B cell (primary cell): Measurements from ENCODE around the gene CYP27C1. TPM values are rescaled to one million over a fixed set of nuclear protein-coding genes. Genes with fewer than 3 reads are reported as not detected.
A peak's percentile ranks its signal among the peaks of the same experiment; 100 is the strongest.

Experiments
- ATAC-seq: fragments of 200-7000 bp; cut with Tn5 transposase; one replicate; pipeline ENCODE4 v1.10.0; 2021; ENCODE audit warnings: low read depth, mild to moderate bottlenecking, moderate number of reproducible peaks, moderate library complexity
- CTCF ChIA-PET: fragments of 350-600 bp; sonication (Branson Sonifier 250); formaldehyde crosslinking; loops from one replicate; lab custom pipeline; 2021; ENCODE audit warnings: antibody characterized with exemption, inconsistent platforms; lab: Charles Lee
- POLR2A ChIA-PET: fragments of 350-600 bp; sonication (Branson Sonifier 250); formaldehyde crosslinking; loops from one replicate; lab custom pipeline; 2021; ENCODE audit warnings: antibody characterized with exemption; lab: Charles Lee
- DNase-seq: peaks from one replicate; pipeline ENCODE4 v3.0.0; 2013
- H2AFZ ChIP-seq: 2 replicates; pipeline ENCODE4 v1.6.1; 2012; ENCODE audit warnings: mild to moderate bottlenecking, low read depth, low read length; ENCODE audit not compliant: insufficient read depth, poor library complexity, severe bottlenecking
- H3K27ac ChIP-seq, 2 donors: 1 replicate in 1 of 2; 2 replicates in 1 of 2; pipeline ENCODE4 v1.5.1; 2012 to 2013; ENCODE audit warnings: low read length in 2 of 2, mild to moderate bottlenecking in 2 of 2, moderate library complexity in 1 of 2
- H3K27me3 ChIP-seq, 4 experiments: fragments of 200-600 bp in 1 of 4; sonication (generic) in 1 of 4; replicated peaks in 1 of 4; 1 replicate in 2 of 4; 2 replicates in 2 of 4; pipeline versions ENCODE4 v1.6.1 to v1.7.0; 2013 to 2016; ENCODE audit warnings: low read length in 3 of 4, mild to moderate bottlenecking in 2 of 4, mixed read lengths in 1 of 4, moderate library complexity in 1 of 4; ENCODE audit not compliant: insufficient read depth in 4 of 4, control insufficient read depth in 3 of 4; ENCODE audit errors: control extremely low read depth in 1 of 4
- H3K36me3 ChIP-seq, 2 experiments: replicated peaks in 1 of 2; 1 replicate in 1 of 2; 2 replicates in 1 of 2; pipeline versions ENCODE4 v1.6.1 to v1.7.1; 2013; ENCODE audit warnings: low read length in 1 of 2; ENCODE audit not compliant: insufficient read depth in 2 of 2, control insufficient read depth in 1 of 2; ENCODE audit errors: control extremely low read depth in 1 of 2, extremely low read depth in 1 of 2
- H3K4me1 ChIP-seq, 2 donors: fragments of 200-600 bp in 1 of 2; sonication (generic) in 1 of 2; 1 replicate in 1 of 2; 2 replicates in 1 of 2; pipeline versions ENCODE4 v1.5.1 to v1.6.1; 2013 to 2017; ENCODE audit warnings: low read length in 2 of 2; ENCODE audit not compliant: control insufficient read depth in 2 of 2, insufficient read depth in 2 of 2
- H3K4me2 ChIP-seq: replicated peaks from 2 replicates; pipeline ENCODE3; 2012; ENCODE audit warnings: mild to moderate bottlenecking, low read depth, low read length; ENCODE audit not compliant: poor library complexity, severe bottlenecking
- H3K4me3 ChIP-seq, 5 experiments: fragments of 200-600 bp in 1 of 5; sonication (generic) in 1 of 5; 1 replicate in 3 of 5; 2 replicates in 2 of 5; pipeline versions ENCODE4 v1.5.1 to v1.7.0; 2011 to 2016; ENCODE audit warnings: low read length in 4 of 5, mild to moderate bottlenecking in 4 of 5, low read depth in 2 of 5, control low read depth in 1 of 5, moderate library complexity in 1 of 5; ENCODE audit not compliant: insufficient read depth in 1 of 5; ENCODE audit errors: control extremely low read depth in 1 of 5, extremely low read depth in 1 of 5
- H3K79me2 ChIP-seq: fragments of 200-600 bp; sonication (generic); one replicate; pipeline ENCODE4 v1.6.0; 2016; ENCODE audit warnings: low read length; ENCODE audit not compliant: control insufficient read depth, insufficient read depth
- H3K9ac ChIP-seq: fragments of 200-600 bp; sonication (generic); 2 replicates; pipeline ENCODE4 v1.6.1; 2017; ENCODE audit warnings: mild to moderate bottlenecking, low read length, moderate library complexity
- H3K9me3 ChIP-seq, 3 donors: one replicate each; pipeline versions ENCODE4 v1.6.1 to v1.7.1; 2013; ENCODE audit warnings: low read length in 2 of 3; ENCODE audit not compliant: control insufficient read depth in 2 of 3, insufficient read depth in 1 of 3; ENCODE audit errors: control extremely low read depth in 1 of 3
- H4K20me1 ChIP-seq: 2 replicates; pipeline ENCODE4 v1.6.0; 2012; ENCODE audit warnings: mild to moderate bottlenecking, low read length; ENCODE audit not compliant: insufficient read depth, control insufficient read depth, poor library complexity, severe bottlenecking
- H3K27ac Mint-ChIP-seq: one replicate; pipeline ENCODE4 v1.8.0; 2021; ENCODE audit warnings: mixed read lengths
- H3K27me3 Mint-ChIP-seq: one replicate; pipeline ENCODE4 v1.8.0; 2021; ENCODE audit warnings: mixed read lengths
- H3K4me1 Mint-ChIP-seq: one replicate; pipeline ENCODE4 v1.8.0; 2021; ENCODE audit warnings: mixed read lengths
- H3K4me3 Mint-ChIP-seq: one replicate; pipeline ENCODE4 v1.8.0; 2021; ENCODE audit warnings: mixed read lengths
- H3K9me3 Mint-ChIP-seq: one replicate; pipeline ENCODE4 v1.8.0; 2022; ENCODE audit warnings: mixed read lengths; ENCODE audit not compliant: insufficient read depth
- CTCF ChIP-seq: fragments of 200-600 bp; IDR thresholded peaks from one replicate; pipeline ENCODE4 v1.8.0; 2022; ENCODE audit warnings: antibody characterized with exemption, mild to moderate bottlenecking
- EZH2 ChIP-seq: IDR thresholded peaks from 2 replicates; pipeline ENCODE4 v1.6.1; 2012; ENCODE audit warnings: borderline replicate concordance, low read depth, mild to moderate bottlenecking, moderate library complexity, low read length; ENCODE audit not compliant: insufficient read depth, poor library complexity, severe bottlenecking
- WGBS: methylation state at CpG from one replicate; pipeline ENCODE4 v1.1.5; 2013; ENCODE audit warnings: missing lambda C conversion rate; ENCODE audit not compliant: insufficient coverage; 5-methylcytosine and 5-hydroxymethylcytosine counted together
- intact Hi-C: fragments of 100-400 bp; cut with micrococcal nuclease; formaldehyde crosslinking; loops from one replicate; pipeline ENCODE4 v1.10.0; 2022
- polyA plus RNA-seq: library from polyadenylated mRNA; depleted of rRNA; stranded (reverse); fragments of >200 nt; gene quantifications from 2 replicates; pipeline ENCODE4 v1.2.3, GENCODE V29; 2012
- total RNA-seq, 2 donors: library from RNA; stranded (reverse); fragments of 120-200 nt in 1 of 2; gene quantifications; 1 replicate in 1 of 2; 2 replicates in 1 of 2; pipeline versions ENCODE4 v1.2.3 to v1.2.4, GENCODE V29; 2013 to 2022

Gene CYP27C1
- total and polyA plus RNA-seq, 2 donors (not counting 1 experiment from before 2014, with no cell fraction given): not detected

GRCh38 chr2:127219171-127220070, 678 bp downstream of the CYP27C1 start:
- peak; percentile 19 for TF ChIP-seq EZH2
- TF ChIP-seq CTCF: no peak
- Histone ChIP-seq H3K4me3 (peak overlapping the region in 3 of 5 experiments; percentile 26 to 52 (median 27)), H3K9me3 (peaks cover 0 to 23% (median 3%) of the 10 kb centered on the region in 3 donors), H3K4me2 (peak overlapping the region; percentile 86), H3K27ac (no peak overlapping the region), H2AFZ (peak overlapping the region; percentile 49), H3K79me2 (no peaks in the 10 kb centered on the region), H4K20me1 (no peaks in the 10 kb centered on the region), H3K4me1 (peaks cover 24 to 27% of the 10 kb centered on the region in 2 donors), H3K9ac (peak overlapping the region; percentile 32), H3K27me3 (peaks cover 0 to 44% (median 28%) of the 10 kb centered on the region in 4 experiments), H3K36me3 (no peaks in the 10 kb centered on the region)
- intact Hi-C loops: no loop called here
- H3K27ac Mint-ChIP-seq: no peak overlapping the region
- peaks cover 17% of the 10 kb centered on the region for H3K4me1 Mint-ChIP-seq
- ChIA-PET POLR2A (no interaction called here), CTCF (no interaction called here)
- DNase-seq (peak; percentile 23), ATAC-seq (peak; percentile 21)
- H3K9me3 Mint-ChIP-seq: peaks cover 2% of the 10 kb centered on the region
- WGBS: 2% methylated on average over 68 of the region's 71 CpGs
- H3K4me3 Mint-ChIP-seq: peak overlapping the region; percentile 55
- peaks cover 59% of the 10 kb centered on the region for H3K27me3 Mint-ChIP-seq

- ATAC-seq (no peak), DNase-seq (peak; percentile 32)
- intact Hi-C loops: no loop called here
- peak overlapping the region; percentile 86 for H3K4me2 ChIP-seq
- no peaks in the 10 kb centered on the region for H3K79me2 ChIP-seq
- peak overlapping the region in 3 of 5 experiments; percentile 9 to 52 (median 26) for H3K4me3 ChIP-seq
- Mint-ChIP-seq H3K9me3 (peaks cover 2% of the 10 kb centered on the region), H3K4me3 (peak overlapping the region; percentile 73), H3K27me3 (peaks cover 56% of the 10 kb centered on the region), H3K4me1 (peaks cover 17% of the 10 kb centered on the region), H3K27ac (no peak overlapping the region)
- H3K9me3 ChIP-seq: peaks cover 0 to 23% (median 3%) of the 10 kb centered on the region in 3 donors
- H3K36me3 ChIP-seq: no peaks in the 10 kb centered on the region
- peaks cover 0 to 44% (median 28%) of the 10 kb centered on the region in 4 experiments for H3K27me3 ChIP-seq
- H4K20me1 ChIP-seq: no peaks in the 10 kb centered on the region
- H3K9ac ChIP-seq: peak overlapping the region; percentile 32
- peak overlapping the region; percentile 49 for H2AFZ ChIP-seq
- peaks cover 24 to 27% of the 10 kb centered on the region in 2 donors for H3K4me1 ChIP-seq
- H3K27ac ChIP-seq: no peak overlapping the region
- CTCF ChIA-PET: no interaction called here
- 3% methylated on average over 35 of the region's 35 CpGs for WGBS
- POLR2A ChIA-PET: no interaction called here
- TF ChIP-seq CTCF (no peak), EZH2 (no peak)
These were observed 1.3 kb downstream of the CYP27C1 start for GRCh38 chr2:127218812-127219170.
